GM12878 (cell line): ENCODE results near the gene PITPNC1. TPM values are rescaled to one million over a fixed set of nuclear protein-coding genes. Genes with fewer than 3 reads are reported as not detected.

ENCODE experiments used
- ATAC-seq: fragments of 200-7000 bp; cut with Tn5 transposase; 3 replicates; pipeline ENCODE4 v1.9.1; 2020; ENCODE audit warnings: mild to moderate bottlenecking, moderate library complexity
- BruUV-seq: library from RNA; stranded (reverse); fragments of 400-500 nt; replicated peaks from 2 replicates; lab custom pipeline; 2021; lab: Mats Ljungman, UMichigan
- CTCF ChIA-PET: fragments of 300-600 bp; sonication (Branson Sonifier 250); formaldehyde crosslinking; extraction: SDS; loops from one replicate; lab custom pipeline; 2021; ENCODE audit warnings: inconsistent platforms; lab: Yijun Ruan, JAX
- POLR2A ChIA-PET: fragments of 350-600 bp; formaldehyde crosslinking; extraction: SDS; loops from one replicate; lab custom pipeline; 2021; ENCODE audit warnings: inconsistent platforms; lab: Charles Lee
- RAD21 ChIA-PET: fragments of 300-600 bp; sonication (Branson Sonifier 250); formaldehyde crosslinking; loops from one replicate; lab custom pipeline; 2023; ENCODE audit warnings: antibody characterized with exemption; ENCODE audit not compliant: unreplicated experiment; lab: Charles Lee
- SMC1A ChIA-PET: fragments of 300-600 bp; sonication (Branson Sonifier 250); formaldehyde crosslinking; loops from one replicate; lab custom pipeline; 2023; ENCODE audit not compliant: unreplicated experiment, uncharacterized antibody; lab: Charles Lee
- DNase-seq: peaks from one replicate; pipeline ENCODE4 v3.0.0-alpha.2; 2011; ENCODE audit warnings: low read depth, low spot score
- FAIRE-seq: peaks from 3 replicates; lab custom pipeline; 2011; peaks lifted over from hg19 to GRCh38; lab: Jason Lieb, UNC
- H2AFZ ChIP-seq: 2 replicates; pipeline ENCODE4 v1.6.0; 2011; ENCODE audit warnings: low read depth, low read length, control low read depth; ENCODE audit not compliant: control insufficient read depth
- H3K27ac ChIP-seq: 2 replicates; pipeline ENCODE4 v1.5.1; 2011; ENCODE audit warnings: control low read depth; ENCODE audit not compliant: control insufficient read depth, insufficient read depth
- H3K27me3 ChIP-seq, 2 experiments: replicated peaks in 1 of 2; 2 replicates each; pipeline versions ENCODE4 v1.6.0 to v1.6.1; 2011; ENCODE audit warnings: low read length in 1 of 2; ENCODE audit not compliant: control insufficient read depth in 2 of 2, insufficient read depth in 2 of 2
- H3K36me3 ChIP-seq, 2 experiments: 2 replicates each; pipeline ENCODE4 v1.5.1; 2011; ENCODE audit warnings: low read length in 1 of 2; ENCODE audit not compliant: control insufficient read depth in 2 of 2, insufficient read depth in 2 of 2
- H3K4me1 ChIP-seq: 2 replicates; pipeline ENCODE4 v1.6.1; 2011; ENCODE audit warnings: mild to moderate bottlenecking, low read length, moderate library complexity, mixed read lengths; ENCODE audit not compliant: control insufficient read depth, insufficient read depth
- H3K4me2 ChIP-seq: 2 replicates; pipeline ENCODE4 v1.6.0; 2011; ENCODE audit warnings: control low read depth; ENCODE audit not compliant: control insufficient read depth, insufficient read depth
- H3K4me3 ChIP-seq: fragments of 200-600 bp; sonication (generic); 2 replicates; pipeline ENCODE4 v1.5.1; 2016
- H3K79me2 ChIP-seq: 2 replicates; pipeline ENCODE4 v1.6.0; 2011; ENCODE audit warnings: low read length; ENCODE audit not compliant: control insufficient read depth, insufficient read depth
- H3K9ac ChIP-seq: 2 replicates; pipeline ENCODE4 v1.8.0; 2011; ENCODE audit warnings: low read length, control low read depth, mixed read lengths; ENCODE audit not compliant: control insufficient read depth, insufficient read depth
- H3K9me3 ChIP-seq: replicated peaks from 3 replicates; pipeline ENCODE4 v1.5.1; 2011; ENCODE audit warnings: mild to moderate bottlenecking, low read length; ENCODE audit not compliant: control insufficient read depth, insufficient read depth
- H4K20me1 ChIP-seq: 2 replicates; pipeline ENCODE4 v1.6.0; 2011; ENCODE audit not compliant: control insufficient read depth, insufficient read depth
- BCL11A ChIP-seq: IDR thresholded peaks from 2 replicates; pipeline ENCODE4 v1.6.1; 2011; ENCODE audit warnings: low read depth, low read length
- BRCA1 ChIP-seq: IDR thresholded peaks from 2 replicates; pipeline ENCODE4 v1.6.1; 2011; ENCODE audit warnings: low read depth, low read length, improper control_type of control experiment
- CEBPB ChIP-seq, 2 experiments: fragments of 150-350 bp in 1 of 2; IDR thresholded peaks; 2 replicates each; pipeline ENCODE4 v1.6.1; 2012 to 2014; ENCODE audit warnings: low read depth in 2 of 2, low read length in 2 of 2, borderline replicate concordance in 1 of 2, inconsistent platforms in 1 of 2
- CREM ChIP-seq: IDR thresholded peaks from 2 replicates; pipeline ENCODE4 v1.6.1; 2014; ENCODE audit warnings: antibody characterized with exemption, low read depth
- ETV6 ChIP-seq, 2 experiments: fragments of 450-650 bp in 1 of 2; IDR thresholded peaks in 1 of 2; conservative IDR thresholded peaks in 1 of 2; 2 replicates each; pipeline ENCODE4 v1.6.1; 2014; ENCODE audit warnings: antibody characterized with exemption in 1 of 2, borderline replicate concordance in 1 of 2, low read depth in 1 of 2, mild to moderate bottlenecking in 1 of 2, moderate library complexity in 1 of 2
- IRF4 ChIP-seq: IDR thresholded peaks from 2 replicates; pipeline ENCODE4 v1.6.1; 2011; ENCODE audit warnings: low read depth, low read length
- ZBED1 ChIP-seq: IDR thresholded peaks from 2 replicates; pipeline ENCODE4 v1.6.1; 2016; ENCODE audit warnings: borderline replicate concordance
- ZBTB33 ChIP-seq: fragments of 450-650 bp; IDR thresholded peaks from 2 replicates; pipeline ENCODE4 v1.6.1; 2017; ENCODE audit warnings: mild to moderate bottlenecking
- ZNF24 ChIP-seq: fragments of 450-650 bp; IDR thresholded peaks from 2 replicates; pipeline ENCODE4 v1.6.1; 2017; ENCODE audit warnings: antibody characterized with exemption, mild to moderate bottlenecking
- WGBS: methylation state at CpG from one replicate; pipeline ENCODE4 v1.1.6; 2016; ENCODE audit warnings: low lambda C conversion rate; ENCODE audit not compliant: insufficient replicate concordance, insufficient coverage; ENCODE audit errors: missing lambda C conversion rate; 5-methylcytosine and 5-hydroxymethylcytosine counted together
- in situ Hi-C: fragments of 300-500 bp; cut with MboI; formaldehyde crosslinking; loops from 9 replicates; pipeline ENCODE4 v1.14.3; 2018; ENCODE audit warnings: mixed read lengths
- intact Hi-C: fragments of 100-400 bp; cut with micrococcal nuclease; formaldehyde crosslinking; loops from one replicate; pipeline ENCODE4 v1.14.2; 2022; ENCODE audit not compliant: unreplicated experiment
- polyA plus RNA-seq, 11 experiments: library from polyadenylated mRNA; depleted of rRNA in 4 of 11; unstranded in 6 of 11; stranded (reverse) in 5 of 11; fragments of >200 nt; fragmentation: Nextera tagmentation in 4 of 11; fragmentation: Illumina TruSeq in 1 of 11; extraction: Ambion mirVana in 4 of 11; extraction: Trizol in 1 of 11; gene quantifications; 1 replicate in 1 of 11; 2 replicates in 10 of 11; pipeline versions ENCODE4 v1.2.1 to v1.2.3, GENCODE V29; 2011 to 2016; ENCODE audit warnings: inconsistent platforms in 2 of 11, missing spikeins in 2 of 11, low read depth in 1 of 11
- total RNA-seq, 4 experiments: library from RNA; depleted of rRNA in 3 of 4; stranded (reverse); fragments of >200 nt in 3 of 4; fragmentation: Illumina TruSeq in 1 of 4; extraction: Trizol in 1 of 4; gene quantifications; 2 replicates each; pipeline versions ENCODE4 v1.2.1 to v1.2.3, GENCODE V29; 2013 to 2021
- TF ChIP-seq, protein P1 (sequence below): IDR thresholded peaks from 2 replicates; pipeline ENCODE4 v1.6.1; 2012; ENCODE audit warnings: low read depth, low read length, improper control_type of control experiment
- TF ChIP-seq, protein P2 (sequence below): IDR thresholded peaks from 2 replicates; pipeline ENCODE4 v1.6.1; 2012; ENCODE audit warnings: low read depth, low read length, improper control_type of control experiment
- TF ChIP-seq, protein P3 (sequence below): fragments of 450-650 bp; formaldehyde crosslinking; IDR thresholded peaks from 2 replicates; pipeline ENCODE4 v1.5.0; 2022; ENCODE audit warnings: mild to moderate bottlenecking, missing genetic modification characterization
- TF ChIP-seq, protein P4 (sequence below): IDR thresholded peaks from 2 replicates; pipeline ENCODE4 v1.6.1; 2011; ENCODE audit warnings: mild to moderate bottlenecking, low read depth, low read length, moderate library complexity; ENCODE audit not compliant: insufficient replicate concordance

The PITPNC1 gene
- total and polyA plus RNA-seq, 10 of the 15 experiments (the other 5 are each of a cell fraction or from before 2014, with no cell fraction given) = 12.2 to 62.4 (median 47.3) TPM

DNA sequence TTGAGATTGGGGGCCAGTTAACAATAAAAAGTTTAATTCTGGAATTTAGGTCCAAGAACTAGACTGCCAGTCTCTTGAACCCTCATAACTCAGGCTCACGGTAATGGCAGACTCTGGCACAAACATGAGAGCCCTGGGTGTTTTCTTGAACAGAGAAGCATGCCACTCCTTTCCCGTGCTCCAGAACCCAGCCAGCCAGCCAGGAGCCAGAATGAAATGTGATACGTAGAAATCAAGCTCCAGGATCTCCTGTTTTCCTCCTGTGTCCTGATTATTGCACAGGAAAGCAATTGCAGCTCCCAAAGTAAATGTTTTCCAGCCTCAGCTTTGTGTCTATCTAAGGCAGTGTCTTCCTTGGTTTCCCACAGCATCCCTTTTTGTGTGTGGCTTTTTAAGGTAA, 294.4 kb downstream of the PITPNC1 start (continued):
- TF ChIP-seq, protein P1, sequence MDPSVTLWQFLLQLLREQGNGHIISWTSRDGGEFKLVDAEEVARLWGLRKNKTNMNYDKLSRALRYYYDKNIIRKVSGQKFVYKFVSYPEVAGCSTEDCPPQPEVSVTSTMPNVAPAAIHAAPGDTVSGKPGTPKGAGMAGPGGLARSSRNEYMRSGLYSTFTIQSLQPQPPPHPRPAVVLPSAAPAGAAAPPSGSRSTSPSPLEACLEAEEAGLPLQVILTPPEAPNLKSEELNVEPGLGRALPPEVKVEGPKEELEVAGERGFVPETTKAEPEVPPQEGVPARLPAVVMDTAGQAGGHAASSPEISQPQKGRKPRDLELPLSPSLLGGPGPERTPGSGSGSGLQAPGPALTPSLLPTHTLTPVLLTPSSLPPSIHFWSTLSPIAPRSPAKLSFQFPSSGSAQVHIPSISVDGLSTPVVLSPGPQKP = no peak
- TF ChIP-seq, protein P2, sequence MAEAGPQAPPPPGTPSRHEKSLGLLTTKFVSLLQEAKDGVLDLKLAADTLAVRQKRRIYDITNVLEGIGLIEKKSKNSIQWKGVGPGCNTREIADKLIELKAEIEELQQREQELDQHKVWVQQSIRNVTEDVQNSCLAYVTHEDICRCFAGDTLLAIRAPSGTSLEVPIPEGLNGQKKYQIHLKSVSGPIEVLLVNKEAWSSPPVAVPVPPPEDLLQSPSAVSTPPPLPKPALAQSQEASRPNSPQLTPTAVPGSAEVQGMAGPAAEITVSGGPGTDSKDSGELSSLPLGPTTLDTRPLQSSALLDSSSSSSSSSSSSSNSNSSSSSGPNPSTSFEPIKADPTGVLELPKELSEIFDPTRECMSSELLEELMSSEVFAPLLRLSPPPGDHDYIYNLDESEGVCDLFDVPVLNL = no peak
- TF ChIP-seq IRF4 (no peak), CREM (no peak)
- TF ChIP-seq, protein P3, sequence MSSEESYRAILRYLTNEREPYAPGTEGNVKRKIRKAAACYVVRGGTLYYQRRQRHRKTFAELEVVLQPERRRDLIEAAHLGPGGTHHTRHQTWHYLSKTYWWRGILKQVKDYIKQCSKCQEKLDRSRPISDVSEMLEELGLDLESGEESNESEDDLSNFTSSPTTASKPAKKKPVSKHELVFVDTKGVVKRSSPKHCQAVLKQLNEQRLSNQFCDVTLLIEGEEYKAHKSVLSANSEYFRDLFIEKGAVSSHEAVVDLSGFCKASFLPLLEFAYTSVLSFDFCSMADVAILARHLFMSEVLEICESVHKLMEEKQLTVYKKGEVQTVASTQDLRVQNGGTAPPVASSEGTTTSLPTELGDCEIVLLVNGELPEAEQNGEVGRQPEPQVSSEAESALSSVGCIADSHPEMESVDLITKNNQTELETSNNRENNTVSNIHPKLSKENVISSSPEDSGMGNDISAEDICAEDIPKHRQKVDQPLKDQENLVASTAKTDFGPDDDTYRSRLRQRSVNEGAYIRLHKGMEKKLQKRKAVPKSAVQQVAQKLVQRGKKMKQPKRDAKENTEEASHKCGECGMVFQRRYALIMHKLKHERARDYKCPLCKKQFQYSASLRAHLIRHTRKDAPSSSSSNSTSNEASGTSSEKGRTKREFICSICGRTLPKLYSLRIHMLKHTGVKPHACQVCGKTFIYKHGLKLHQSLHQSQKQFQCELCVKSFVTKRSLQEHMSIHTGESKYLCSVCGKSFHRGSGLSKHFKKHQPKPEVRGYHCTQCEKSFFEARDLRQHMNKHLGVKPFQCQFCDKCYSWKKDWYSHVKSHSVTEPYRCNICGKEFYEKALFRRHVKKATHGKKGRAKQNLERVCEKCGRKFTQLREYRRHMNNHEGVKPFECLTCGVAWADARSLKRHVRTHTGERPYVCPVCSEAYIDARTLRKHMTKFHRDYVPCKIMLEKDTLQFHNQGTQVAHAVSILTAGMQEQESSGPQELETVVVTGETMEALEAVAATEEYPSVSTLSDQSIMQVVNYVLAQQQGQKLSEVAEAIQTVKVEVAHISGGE = no peak

DNA sequence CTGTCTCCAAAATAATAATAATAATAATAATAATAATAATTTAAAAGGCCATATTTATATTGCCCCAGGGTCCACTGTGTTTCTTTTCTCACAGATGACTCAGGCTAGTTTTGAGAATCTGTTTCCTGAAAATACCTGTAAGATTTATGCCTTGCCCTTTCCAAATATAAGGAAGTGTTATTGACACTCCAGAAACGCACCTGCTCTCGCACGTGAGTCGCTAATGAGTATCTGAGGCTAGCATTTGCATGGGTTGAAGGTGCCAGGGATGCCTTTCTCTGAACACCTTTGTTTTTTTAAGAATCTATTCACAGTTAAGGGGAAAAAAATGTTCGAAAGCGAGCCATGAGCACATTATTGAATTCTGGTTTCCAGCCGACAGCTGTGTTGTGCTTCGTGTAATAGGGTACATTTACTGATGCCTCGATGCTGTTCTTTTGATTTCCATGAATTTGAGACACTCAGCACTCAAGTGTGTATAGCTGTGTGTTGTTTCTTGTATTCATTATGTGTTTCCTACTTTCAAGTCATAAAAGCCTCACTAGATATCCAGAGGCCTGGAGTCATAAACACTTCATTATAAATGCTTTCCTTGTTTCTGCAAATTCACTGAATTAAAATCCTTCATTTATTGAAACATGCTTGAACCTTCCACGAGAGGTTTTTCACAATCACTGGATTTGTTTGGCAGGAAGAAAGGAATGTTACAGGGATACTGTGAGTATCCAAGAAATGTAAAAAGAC, 295.7 kb downstream of the PITPNC1 start:
- peaks cover 4 to 11% of the 10 kb centered on the region in 2 experiments for H3K36me3 ChIP-seq
- no peaks in the 10 kb centered on the region for H4K20me1 ChIP-seq
- RAD21 ChIA-PET = no interaction called here
- H3K4me1 ChIP-seq = peaks cover 7% of the 10 kb centered on the region; the same call in 1 of the 2 replicates
- H3K9me3 ChIP-seq = no peaks in the 10 kb centered on the region; the same call in 2 of the 3 replicates
- POLR2A ChIA-PET = interaction anchor here (0.6 kb wide), 1 partner anchor 93 kb away, joined by 5 read pairs; no protein-coding TSS in a partner anchor
- in situ Hi-C loops (no loop called here), intact Hi-C loops (no loop called here)
- 87% methylated on average over 10 of the region's 10 CpGs for WGBS
- no peaks in the 10 kb centered on the region for H3K27me3 ChIP-seq
- SMC1A ChIA-PET = interaction anchor here (1.1 to 1.8 kb wide), 2 partner anchors 13 to 14 kb away, joined by 3 to 4 read pairs; no protein-coding TSS in a partner anchor
- no peak overlapping the region for H3K4me2 ChIP-seq
- BruUV-seq = no TSS peak
- DNase-seq (no peak), FAIRE-seq (no peak), ATAC-seq (no peak)
- H2AFZ ChIP-seq = no peak overlapping the region
- H3K9ac ChIP-seq = no peak overlapping the region
- H3K79me2 ChIP-seq = no peaks in the 10 kb centered on the region
- H3K27ac ChIP-seq = no peak overlapping the region
- no peak overlapping the region for H3K4me3 ChIP-seq
- CTCF ChIA-PET = interaction anchor here (1.0 kb wide), 1 partner anchor 15 kb away, joined by 4 read pairs; no protein-coding TSS in a partner anchor
- TF ChIP-seq BRCA1 (no peak), CEBPB (IDR thresholded peaks at IDR 0.05; ENCODE audit: borderline replicate concordance in 1 of 2, low read depth in 2 of 2, low read length in 2 of 2) (no peak), ZBTB33 (no peak), ETV6 (conservative IDR thresholded peaks at IDR 0.05 in 1 of 2, IDR thresholded peaks at IDR 0.05 in 1 of 2; ENCODE audit: borderline replicate concordance in 1 of 2, low read depth in 1 of 2) (no peak), ZNF24 (no peak), ZBED1 (no peak), BCL11A (no peak)
- TF ChIP-seq, protein P4, sequence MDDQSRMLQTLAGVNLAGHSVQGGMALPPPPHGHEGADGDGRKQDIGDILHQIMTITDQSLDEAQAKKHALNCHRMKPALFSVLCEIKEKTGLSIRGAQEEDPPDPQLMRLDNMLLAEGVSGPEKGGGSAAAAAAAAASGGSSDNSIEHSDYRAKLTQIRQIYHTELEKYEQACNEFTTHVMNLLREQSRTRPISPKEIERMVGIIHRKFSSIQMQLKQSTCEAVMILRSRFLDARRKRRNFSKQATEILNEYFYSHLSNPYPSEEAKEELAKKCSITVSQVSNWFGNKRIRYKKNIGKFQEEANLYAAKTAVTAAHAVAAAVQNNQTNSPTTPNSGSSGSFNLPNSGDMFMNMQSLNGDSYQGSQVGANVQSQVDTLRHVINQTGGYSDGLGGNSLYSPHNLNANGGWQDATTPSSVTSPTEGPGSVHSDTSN = no peak
